ENCODE results near the gene PRR35.

- TF ChIP-seq CTCF (IDR thresholded peaks at IDR 0.05) (no peak), ZFX (IDR thresholded peaks at IDR 0.05; ENCODE audit: borderline replicate concordance) (no peak)
These were observed 15.7 kb upstream of the PRR35 start for GRCh38 chr16:544517-544916.

Measured in 22Rv1 (cell line).